ENCODE measurements around the gene NRG3.
A peak's percentile ranks its signal among the peaks of the same experiment; 100 is the strongest.

The NRG3 gene

DNA sequence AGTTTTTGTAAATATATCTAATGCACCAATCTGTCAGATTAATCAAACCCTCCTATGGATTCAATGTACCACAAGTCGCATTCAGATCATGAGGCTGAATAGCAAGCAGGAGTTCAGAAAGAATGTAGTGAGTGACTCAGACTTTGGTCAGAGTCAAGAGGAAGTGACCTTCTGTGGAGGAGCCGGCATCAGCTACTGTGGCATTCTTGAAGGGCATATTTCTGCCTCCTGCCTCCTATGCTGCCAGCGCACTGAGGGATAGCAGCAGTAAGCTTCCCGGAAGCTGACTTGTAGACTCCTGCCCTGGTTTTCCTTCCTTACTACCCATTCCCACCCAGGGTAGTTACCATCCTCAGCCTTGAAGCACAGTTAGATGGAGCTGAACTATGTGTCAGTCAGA, 867.5 kb downstream of the NRG3 start:
- DNase-seq = no peak

DNA sequence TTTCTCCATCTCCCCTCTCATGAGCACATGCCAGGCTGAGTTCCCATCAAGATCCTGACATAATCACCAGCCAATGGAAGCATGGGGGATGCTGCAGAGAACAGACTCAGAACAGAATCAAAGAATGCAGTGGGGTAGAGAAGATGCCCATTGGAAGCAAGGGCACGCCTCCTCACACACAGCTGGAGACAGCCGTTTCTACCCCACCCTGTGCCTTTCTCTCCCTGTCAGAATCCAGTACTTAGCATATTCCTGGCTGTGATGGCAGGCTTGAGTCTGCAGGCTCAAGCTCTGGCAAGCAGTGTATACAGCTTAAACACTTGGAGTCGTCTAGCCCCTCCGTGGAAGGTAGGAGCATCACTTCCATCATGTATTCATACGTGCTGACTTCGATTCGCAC, 867.9 kb downstream of the NRG3 start:
- peak; percentile 32 for DNase-seq

DNA sequence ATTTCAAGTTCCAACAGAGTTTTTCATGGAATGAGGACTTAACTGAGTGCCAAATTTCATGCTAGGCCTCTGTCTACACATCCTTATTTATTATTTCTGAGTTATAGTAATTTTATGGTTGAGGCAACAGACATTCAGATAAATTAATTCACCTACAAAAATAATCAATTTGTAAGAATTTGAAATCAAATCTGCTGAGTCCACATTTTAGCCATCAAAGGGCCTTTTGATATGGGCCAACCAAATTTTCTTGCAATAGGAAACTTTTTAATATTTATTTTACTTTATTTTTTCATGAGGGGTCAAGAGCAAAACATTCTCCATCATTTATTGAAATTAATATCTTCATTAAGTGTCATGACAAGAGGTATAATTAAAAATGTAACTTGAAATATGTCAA, 875.5 kb downstream of the NRG3 start:
- no peak for DNase-seq

DNA sequence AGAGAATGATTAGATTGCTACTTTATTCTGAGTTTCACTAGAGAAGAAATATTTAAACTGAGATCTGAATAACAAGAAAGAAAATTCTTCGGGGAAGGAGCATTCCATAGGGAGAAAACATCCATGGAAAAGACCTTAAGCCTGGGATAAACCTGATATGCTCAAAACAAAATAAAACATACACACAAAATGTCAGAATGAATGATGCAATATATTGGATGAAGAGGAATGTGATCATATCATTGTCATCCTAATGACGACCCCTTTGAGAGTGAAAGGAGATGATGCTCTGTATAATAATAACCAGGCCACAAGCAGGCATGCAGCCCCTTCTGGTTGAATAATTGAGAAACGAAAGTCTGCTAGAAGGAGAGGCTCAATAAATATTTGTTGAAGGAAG, 882.4 kb downstream of the NRG3 start:
- DNase-seq = no peak

DNA sequence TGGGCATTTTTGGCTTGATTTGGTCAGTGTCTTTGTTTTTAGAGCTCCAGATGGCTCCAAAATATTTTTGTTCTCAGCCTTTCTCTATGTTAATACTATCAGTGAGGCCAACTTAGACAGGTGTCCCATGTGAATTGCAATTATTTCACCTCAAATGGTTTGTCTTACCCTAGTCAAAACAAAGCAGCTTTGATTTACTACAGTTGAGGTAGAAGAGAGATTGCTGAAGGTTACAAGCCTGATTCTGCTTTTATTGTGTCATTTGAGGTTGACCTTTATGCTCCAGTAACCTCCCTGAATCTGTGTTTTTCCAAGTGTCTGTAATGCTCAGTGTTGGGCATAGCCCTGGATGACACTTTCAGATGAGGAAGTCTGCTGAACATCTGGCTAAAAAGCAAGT, 882.9 kb downstream of the NRG3 start:
- peak; percentile 56 for DNase-seq

DNA sequence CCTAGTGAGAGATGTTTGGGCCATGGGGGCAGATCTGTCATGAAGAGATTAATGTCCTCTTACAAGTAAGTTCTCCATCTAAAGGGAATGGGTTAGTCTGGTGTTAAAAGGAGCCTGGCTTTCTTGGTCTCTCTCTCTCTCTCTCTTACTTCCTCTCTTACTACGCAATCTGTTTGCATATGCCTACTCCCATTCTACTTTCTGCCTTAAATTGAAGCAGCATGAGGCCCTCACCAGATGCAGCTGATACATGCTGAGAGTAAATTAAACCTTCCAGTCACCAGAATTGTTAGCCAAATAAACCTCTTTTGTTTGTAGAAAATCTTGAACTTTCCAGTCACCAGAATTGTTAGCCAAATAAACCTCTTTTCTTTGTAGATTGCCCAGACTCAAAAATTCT, 884.1 kb downstream of the NRG3 start:
- no peak for DNase-seq

DNA sequence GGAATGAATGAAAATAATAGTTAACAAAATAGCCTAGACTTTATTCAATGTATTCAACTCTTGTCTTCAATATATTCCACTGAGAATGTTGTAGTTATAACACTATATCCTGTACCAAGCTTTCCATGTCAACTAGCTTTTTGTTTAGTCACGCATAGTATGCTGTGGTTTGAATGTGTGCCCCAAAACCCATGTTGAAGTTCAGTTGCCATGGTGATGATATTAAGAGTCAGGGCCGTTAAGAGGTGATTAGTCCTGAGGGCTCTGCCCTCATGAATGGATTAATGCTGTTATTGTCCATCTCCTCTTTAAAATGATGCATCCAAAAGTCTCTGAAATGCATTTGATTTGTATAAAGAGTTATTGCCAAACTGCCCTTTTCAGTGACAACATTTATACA, 887.6 kb downstream of the NRG3 start:
- no peak for DNase-seq

DNA sequence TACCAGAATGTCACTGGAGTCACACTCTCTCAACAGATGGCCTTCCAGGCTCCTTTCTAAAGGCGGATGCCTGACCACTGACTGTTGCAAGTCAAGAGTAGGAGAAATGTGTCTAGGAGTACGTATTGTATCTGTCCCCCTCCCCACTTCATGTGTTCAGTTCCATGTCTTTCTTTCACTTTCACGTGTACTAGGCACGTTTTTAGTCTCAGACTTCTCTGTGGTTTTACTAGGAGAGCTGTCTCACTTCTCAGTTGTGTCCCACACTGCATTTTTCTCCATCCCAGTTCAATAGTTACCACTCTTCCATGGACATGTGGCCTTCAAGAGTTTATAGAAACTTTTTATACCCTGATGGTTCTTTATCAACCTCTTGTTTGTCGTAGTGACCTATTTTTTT, 893.0 kb downstream of the NRG3 start:
- no peak for DNase-seq

DNA sequence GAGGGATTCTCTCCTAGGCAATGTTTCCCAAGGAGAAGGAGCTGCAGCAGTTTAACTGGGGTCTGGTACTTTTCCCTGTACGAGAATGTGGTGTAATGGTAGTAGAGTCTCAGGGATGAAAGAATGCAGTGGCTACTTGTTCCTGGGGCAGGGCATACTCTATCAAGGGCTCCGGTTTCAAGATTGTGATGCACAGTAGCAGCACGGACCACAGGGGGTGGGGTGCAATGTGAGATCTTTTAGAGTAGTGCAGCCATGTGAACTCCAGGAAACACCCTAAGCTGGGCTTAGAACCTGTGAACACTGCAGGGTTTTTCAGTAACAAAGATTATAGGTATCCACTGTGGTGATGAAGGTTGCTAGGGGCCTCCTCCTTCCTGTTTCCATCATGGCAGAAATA, 903.9 kb downstream of the NRG3 start:
- no peak for DNase-seq

DNA sequence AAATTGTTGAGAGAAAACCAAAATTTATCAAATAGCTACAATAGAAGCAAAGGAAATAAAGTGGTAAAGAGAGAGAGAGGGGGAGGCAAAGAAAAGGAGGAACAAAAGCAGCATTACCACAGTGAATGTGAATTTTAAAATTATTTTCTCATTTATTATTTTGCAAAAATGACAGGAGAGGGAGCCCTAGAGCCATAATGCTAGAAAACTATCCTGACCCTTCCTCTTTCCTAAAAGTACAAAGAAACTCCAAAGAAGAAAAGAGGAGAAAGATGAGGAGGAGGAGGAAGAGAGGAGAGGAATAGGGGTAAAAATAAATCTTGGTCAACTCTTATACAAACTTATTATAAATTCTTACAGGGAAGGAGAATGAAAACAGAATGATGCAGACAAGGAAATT, 921.5 kb downstream of the NRG3 start:
- peak; percentile 34 for DNase-seq

DNA sequence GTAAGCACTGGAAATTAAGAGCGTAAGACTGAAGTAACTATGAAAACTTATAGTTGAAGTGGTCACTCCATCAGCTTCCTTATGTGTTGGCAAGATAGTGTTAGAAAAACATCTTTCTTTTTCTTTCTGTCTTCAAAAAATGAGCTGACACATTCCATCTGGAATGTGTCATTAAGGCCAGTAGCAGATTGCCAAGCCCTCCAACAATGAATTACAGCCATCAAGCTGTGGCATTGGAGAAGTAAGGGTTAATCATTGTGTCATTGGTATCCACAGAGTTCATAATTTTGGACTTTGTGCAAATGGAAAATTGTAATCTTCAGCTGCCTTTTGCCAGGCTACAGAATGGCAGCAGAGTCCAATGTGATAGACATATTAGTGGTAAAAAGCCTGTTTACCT, 926.3 kb downstream of the NRG3 start:
- no peak for DNase-seq

DNA sequence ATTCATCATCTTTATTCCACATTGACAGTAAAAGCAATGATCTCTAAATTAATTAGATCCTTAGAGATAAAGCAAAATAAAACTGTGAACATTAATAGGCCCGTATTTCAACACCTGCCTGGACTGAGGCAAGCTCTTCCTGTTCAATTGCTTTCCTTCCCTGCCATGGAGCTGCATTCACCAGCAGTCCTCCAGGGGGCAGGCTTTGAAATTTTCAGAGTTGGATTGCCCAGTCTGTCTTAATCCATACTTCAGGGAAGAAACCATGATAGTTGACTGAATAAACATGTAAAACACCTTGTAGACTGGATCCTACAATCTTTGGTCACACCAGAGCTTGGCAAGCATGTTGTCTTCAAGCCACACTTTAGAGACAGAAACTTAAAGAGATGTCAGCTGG, 936.6 kb downstream of the NRG3 start:
- no peak for DNase-seq

DNA sequence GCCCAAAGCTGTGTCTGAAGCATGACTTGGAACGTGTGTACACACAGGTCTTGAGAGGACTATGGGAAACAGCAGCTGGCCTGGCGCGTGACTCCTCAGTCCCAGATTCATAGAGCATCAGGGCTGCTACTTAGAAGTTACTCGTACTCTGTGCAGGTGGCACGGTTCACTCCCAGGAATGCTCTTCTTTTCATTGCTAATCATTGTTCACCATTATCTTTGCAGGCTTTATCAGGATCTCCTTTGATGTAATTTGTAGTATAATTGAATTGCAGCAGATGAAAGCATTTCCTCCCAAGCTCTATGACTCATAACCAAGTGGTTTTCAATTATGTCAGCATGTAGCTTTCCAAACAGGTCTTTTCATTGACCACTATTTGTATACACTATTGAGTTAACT, 938.9 kb downstream of the NRG3 start:
- no peak for DNase-seq

DNA sequence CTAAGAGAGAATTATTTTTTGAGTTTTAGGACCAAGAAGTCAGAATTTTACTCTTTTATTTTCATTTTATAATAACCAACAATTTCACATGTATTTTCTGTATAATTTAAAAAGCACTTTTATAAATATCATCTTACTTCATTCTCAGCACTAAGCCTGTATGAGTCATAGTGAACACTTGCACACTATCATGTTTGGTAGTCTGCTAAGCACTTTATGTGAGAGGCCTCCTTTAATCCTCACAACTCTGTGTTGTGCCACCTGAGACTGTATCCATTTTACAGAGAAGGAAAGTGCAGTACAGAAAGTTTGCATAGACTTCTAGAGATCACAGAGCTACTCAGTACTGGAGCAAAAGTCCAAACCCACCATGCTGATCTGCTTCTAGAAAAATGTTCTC, 939.6 kb downstream of the NRG3 start:
- DNase-seq = no peak

DNA sequence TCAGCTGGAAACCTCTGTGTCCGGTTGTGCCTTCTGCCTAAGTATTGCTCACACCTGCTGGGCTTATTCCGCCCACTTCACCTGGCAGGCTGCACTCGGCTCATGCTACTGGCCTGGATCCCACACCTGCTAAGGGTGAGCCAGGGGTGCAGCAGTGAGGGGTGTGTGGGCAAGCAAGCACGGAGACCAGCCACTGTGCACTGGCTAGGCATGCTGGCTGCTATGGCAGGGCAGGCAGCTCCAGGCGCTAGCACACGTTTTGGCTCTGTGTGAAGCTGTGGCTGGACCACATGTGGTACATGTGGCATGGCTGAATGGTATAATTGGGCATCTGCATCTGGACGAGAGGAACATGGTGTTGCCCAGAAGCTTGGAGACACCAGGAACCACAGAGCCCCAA, 940.7 kb downstream of the NRG3 start:
- no peak for DNase-seq

DNA sequence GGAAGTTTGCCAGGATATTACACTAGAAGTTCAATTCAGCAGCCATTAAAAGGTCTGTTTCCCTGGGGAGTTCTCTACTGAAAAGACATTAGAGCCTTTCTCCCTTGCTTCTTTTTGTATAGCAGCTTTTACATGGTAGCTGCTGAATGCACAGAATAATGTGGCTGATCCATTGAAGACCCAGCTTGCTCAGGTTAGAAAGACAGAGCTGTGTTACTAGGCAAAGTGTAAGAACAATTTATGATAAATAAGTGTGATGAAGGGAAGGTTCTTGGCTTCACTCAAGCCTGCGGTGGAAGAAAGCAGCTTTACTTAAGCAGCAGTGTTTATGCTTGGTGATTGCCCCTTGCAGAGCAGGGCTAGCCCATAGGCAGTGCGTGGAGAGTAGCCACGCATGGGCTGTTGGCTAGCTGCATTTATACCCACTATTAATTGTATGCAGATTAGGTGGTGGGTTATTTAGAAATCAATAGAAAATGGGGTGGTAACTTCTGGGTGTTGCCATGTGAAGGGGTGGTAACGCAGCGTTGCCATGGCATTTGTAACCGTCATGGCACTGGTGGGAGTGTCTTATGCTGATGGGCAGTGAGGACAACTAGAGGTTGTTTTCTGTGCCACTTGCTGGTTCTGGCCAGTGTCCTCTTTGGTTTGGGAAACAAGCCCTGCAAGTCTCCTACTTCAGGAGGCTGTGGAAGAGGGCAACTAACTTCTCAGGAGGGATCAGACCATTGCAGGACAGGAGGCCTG, 942.9 kb downstream of the NRG3 start:
- peak; percentile 34 for DNase-seq

DNA sequence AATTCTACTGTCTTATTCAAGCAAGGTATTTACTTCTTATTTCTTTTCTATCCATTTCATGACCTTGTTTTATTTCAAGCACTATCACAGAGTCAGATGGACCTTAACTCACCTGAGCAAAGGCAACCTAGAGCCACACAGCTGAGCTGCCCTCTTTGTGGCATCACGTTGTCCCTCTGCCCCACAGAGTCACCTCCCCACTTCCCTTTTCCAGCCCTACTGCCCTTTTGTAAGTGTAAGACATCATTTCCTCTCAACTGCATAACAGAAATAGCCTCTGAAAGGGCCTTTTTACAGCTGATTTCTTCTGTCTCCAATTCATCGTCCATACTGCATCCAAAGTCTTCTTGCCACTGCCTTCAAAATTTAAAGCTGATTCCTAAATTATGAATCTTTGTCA, 946.0 kb downstream of the NRG3 start:
- no peak for DNase-seq

DNA sequence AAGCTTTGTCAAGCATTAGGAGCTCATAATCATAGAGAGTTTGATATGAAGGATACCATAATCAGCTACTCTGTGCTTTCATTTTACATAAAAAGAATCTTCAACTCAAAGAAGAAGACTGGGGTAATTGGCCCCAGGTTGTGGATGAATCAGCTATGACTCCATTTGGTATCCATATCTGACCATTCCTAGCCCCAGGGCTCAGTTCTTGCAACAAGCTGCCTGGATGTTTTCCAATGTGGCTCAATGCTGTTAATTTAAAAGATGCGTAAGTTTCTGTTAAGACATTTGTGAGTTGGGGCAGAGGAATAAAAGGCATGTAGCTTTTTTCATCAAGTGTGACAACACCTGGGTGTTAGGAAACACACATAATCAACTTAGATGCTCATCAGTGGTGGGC, 951.1 kb downstream of the NRG3 start:
- DNase-seq = no peak

DNA sequence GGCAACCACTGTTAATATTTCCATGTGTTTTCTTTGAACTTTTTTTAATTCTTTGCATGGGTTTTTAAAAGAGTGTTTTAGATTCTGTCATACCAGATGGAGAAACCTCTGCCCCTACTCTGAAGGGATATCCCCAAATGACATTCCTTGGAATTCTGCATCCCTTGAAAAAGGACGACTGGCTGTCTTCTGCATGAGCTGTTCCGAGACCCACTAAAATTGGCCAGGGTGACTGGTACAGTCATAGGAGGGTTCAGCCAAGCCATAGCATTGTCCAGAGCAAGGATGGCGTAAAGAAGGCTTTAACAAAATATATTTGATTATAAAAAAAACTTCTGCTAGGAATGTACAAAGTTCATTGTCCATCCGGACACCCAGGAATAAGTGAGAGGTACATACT, 952.9 kb downstream of the NRG3 start:
- no peak for DNase-seq

DNA sequence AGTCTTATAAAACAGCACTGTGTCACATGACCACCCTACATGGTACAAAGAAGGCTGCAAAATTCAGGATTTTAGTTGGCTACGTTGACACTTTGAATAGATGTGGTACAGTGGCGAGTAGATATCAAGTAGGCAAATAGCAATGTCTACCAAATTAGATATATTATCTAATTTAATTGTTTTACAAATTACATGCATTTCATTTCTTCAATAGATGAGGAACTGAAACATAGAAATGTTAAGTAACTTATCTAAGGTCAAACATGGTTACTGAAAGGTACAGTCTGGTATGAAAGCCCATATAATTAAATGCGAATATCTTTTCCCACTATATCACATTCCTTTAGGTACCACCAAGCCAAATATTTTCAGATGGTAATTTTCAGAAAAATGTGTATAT, 972.2 kb downstream of the NRG3 start:
- DNase-seq = no peak

DNA sequence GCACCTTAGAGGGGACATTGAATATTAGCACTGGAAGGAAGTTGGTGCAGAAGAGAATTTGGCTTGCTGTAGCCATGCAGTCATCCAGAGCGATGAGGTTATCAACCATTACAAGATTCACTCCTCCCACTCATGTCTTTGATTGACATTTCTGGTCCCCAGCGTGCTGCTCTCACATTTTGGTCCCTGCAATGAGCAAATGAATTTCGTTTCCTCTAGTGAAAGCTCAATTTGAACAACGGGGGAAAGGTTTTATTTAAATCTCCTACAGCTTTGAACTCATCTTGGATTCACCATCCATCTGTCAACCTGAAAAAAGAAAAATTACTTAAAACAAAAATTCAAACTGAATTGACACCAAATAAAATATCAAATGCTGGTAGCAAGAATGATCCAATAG, 975.2 kb downstream of the NRG3 start:
- DNase-seq = no peak

DNA sequence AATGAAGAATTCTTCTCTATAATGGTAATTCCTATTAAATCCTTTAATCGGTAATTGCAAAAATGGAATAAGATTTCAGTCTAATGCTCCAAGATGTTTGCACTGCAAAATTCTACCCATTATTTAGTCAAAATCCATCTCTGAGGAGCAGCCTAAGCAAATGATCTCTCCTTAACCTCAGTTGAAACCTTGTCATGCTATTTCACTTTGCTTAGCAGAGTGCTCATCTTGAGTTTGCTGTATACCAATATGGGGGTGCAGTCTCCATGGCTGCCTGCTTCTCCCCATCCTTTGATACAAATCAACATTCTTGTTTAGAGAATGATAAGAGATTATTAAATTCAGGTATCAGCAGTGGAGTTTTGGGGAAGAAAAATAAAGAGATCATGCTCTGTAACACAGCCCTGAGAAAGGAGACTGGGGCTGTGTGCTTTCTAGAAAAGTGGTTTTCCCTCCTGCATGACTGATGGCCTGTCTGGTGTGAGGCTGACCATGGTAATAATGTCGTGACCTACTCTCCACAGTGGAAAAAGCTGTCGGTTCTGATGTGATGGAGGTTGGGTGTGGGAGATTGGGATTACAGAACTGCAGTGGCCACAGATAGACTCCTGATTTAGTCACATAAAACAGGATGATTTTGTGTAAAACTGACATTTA, 982.1 kb downstream of the NRG3 start:
- no peak for DNase-seq

DNA sequence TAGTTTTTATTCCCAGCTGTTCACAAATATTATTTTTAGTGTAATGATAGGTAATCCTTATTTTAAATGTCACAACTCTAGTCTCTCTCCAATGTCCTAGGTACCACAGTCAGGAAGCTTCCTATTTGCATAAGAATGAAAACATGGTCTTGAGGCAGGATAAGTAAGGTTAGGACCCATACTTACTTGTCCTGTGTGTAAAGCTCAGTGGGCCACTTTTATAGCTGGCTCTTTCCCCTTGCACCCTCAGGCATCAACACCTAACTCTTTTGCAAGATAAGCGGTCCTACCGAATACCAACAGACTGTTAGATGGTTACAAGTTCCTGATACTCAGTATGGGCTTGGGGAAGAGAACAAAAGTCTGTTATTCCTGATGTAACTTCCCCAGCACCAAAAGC, 986.9 kb downstream of the NRG3 start:
- DNase-seq = no peak

DNA sequence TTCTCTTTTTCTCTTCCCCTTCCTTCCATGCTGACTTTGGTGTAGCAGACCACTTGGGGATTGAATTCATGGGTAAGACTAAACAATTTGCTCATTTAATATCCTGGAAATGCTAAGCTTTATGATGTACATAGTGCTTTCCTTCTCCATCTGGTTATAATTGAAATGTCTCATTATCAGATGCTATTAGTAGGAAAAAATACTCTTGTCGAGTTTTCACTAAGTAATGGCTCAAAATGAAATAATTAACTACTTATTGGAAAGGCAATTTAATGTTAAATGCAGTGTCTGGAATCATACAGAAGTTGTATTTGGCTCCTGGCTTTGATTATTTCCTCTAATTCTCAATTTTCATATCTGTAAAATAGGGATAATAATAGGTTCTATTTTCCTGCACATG, 990.4 kb downstream of the NRG3 start:
- DNase-seq = no peak

DNA sequence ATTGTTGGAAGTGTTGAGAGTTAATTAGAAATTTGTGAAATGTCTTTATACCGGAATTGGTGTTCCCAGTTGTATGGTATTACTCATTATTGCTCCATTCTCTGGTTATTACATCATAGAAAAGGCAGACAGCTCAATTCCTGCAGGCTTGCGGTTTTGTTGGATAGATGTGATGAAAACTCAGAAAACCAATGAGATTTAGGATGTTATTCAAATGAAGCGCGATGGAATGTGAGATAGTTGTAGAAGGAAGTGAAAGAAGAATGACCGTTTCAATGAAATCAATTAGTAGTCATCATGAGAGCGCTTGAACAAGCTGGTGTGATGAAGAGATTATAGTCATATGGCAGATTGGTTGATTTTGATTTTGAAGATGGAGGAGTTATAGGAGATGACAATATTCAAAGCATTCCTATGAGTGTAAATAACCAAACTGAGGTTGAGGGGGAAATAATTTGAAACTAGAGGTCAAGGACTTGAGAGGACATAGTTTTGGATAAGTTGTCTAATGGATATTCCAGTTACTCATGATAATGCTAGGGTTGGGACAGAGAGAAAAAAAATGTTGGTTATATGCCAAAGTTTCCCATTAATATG, 991.5 kb downstream of the NRG3 start:
- DNase-seq = no peak

All from retina (tissue), 1 donor.